Glutamatergic neuron (in vitro differentiated cells): ENCODE data around the gene EFS. TPM values are rescaled to one million over a fixed set of nuclear protein-coding genes. Genes with fewer than 3 reads are reported as not detected.
A peak's percentile ranks its signal among the peaks of the same experiment; 100 is the strongest.

Source experiments
- DNase-seq: peaks from one replicate; pipeline ENCODE4 v3.0.0; 2022
- H3K27ac Mint-ChIP-seq: one replicate; pipeline ENCODE4 v1.8.0; 2020; ENCODE audit warnings: mild to moderate bottlenecking, mixed read lengths, inconsistent platforms; ENCODE audit not compliant: unreplicated experiment
- H3K27me3 Mint-ChIP-seq: one replicate; pipeline ENCODE4 v1.8.0; 2020; ENCODE audit warnings: mild to moderate bottlenecking, moderate library complexity, mixed read lengths, inconsistent platforms; ENCODE audit not compliant: unreplicated experiment
- H3K36me3 Mint-ChIP-seq: one replicate; pipeline ENCODE4 v1.8.0; 2020; ENCODE audit warnings: mild to moderate bottlenecking, mixed read lengths, inconsistent platforms; ENCODE audit not compliant: unreplicated experiment
- H3K4me1 Mint-ChIP-seq: one replicate; pipeline ENCODE4 v1.8.0; 2020; ENCODE audit warnings: mild to moderate bottlenecking, low read depth, mixed read lengths, inconsistent platforms; ENCODE audit not compliant: unreplicated experiment
- H3K4me3 Mint-ChIP-seq: one replicate; pipeline ENCODE4 v1.8.0; 2020; ENCODE audit warnings: mild to moderate bottlenecking, mixed read lengths, inconsistent platforms; ENCODE audit not compliant: unreplicated experiment
- H3K9me3 Mint-ChIP-seq: one replicate; pipeline ENCODE4 v1.8.0; 2020; ENCODE audit warnings: mild to moderate bottlenecking, moderate library complexity, mixed read lengths, inconsistent platforms; ENCODE audit not compliant: unreplicated experiment
- total RNA-seq: library from RNA; stranded (reverse); fragmentation: NEBNext Ultra II Directional; extraction: Animal tissue kit (Norgen Biotek cat#: 25700); gene quantifications from one replicate; pipeline ENCODE4 v1.2.1, GENCODE V29; 2021; ENCODE audit not compliant: unreplicated experiment
- TF ChIP-seq, protein P1 (sequence below): fragments of 200-600 bp; sonication (generic); IDR thresholded peaks from one replicate; pipeline ENCODE4 v1.5.0; 2021; ENCODE audit not compliant: partially characterized antibody, unreplicated experiment

EFS gene
- total RNA-seq, 1 donor from 2014 or later: 90.4 TPM

DNA sequence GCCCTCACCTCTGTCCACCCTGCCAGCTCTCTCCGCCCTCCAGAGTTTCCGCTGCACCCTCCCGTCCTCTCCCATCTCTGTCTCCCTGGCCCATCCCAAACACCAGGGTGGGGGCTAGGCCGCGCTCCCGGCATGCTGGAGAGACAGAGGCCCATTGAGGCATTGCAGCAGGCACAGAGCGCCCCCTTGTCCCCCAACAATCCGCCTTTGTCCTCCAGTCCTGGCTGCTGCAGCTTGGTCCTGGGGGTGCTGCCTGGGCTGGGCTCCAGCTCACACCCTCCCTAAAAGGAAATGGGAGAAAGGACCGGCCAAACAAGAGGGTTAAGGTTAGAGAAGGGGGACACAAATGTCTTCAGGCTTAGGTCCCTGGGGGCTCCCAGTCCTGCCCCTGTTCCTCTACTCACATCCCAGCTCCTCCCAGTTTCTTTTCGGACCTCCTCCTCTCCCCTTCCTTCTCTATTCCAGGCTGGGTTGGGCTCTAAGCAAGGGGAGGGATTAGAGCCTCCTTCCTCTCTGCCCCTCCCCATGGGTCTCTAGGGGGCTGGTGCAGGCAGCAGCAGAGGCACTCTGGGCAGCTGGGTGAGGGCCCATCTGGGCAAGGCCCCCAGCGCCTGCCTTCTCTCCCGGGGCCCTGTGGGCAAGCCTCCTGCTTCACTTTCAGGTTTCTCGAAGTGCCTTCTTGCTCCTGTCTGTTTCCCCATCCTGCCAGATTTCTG is 11.7 kb upstream of the EFS start, which contains the start of gene CMTM5:
Gene CMTM5 (plus strand): TSS at position 565 of the 716 bp plus-strand sequence. CDS start 206 bp downstream, outside the sequence.
- TF ChIP-seq, protein P1, sequence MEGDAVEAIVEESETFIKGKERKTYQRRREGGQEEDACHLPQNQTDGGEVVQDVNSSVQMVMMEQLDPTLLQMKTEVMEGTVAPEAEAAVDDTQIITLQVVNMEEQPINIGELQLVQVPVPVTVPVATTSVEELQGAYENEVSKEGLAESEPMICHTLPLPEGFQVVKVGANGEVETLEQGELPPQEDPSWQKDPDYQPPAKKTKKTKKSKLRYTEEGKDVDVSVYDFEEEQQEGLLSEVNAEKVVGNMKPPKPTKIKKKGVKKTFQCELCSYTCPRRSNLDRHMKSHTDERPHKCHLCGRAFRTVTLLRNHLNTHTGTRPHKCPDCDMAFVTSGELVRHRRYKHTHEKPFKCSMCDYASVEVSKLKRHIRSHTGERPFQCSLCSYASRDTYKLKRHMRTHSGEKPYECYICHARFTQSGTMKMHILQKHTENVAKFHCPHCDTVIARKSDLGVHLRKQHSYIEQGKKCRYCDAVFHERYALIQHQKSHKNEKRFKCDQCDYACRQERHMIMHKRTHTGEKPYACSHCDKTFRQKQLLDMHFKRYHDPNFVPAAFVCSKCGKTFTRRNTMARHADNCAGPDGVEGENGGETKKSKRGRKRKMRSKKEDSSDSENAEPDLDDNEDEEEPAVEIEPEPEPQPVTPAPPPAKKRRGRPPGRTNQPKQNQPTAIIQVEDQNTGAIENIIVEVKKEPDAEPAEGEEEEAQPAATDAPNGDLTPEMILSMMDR: no peak
- Mint-ChIP-seq H3K27me3 (peaks cover 2% of the 10 kb centered on the region), H3K36me3 (no peaks in the 10 kb centered on the region), H3K4me3 (peak within 1 kb of the TSS; percentile 15), H3K9me3 (peaks cover 4% of the 10 kb centered on the region), H3K4me1 (peaks cover 24% of the 10 kb centered on the region), H3K27ac (no peak within 1 kb of the TSS)
- DNase-seq: peak; percentile 50

DNA sequence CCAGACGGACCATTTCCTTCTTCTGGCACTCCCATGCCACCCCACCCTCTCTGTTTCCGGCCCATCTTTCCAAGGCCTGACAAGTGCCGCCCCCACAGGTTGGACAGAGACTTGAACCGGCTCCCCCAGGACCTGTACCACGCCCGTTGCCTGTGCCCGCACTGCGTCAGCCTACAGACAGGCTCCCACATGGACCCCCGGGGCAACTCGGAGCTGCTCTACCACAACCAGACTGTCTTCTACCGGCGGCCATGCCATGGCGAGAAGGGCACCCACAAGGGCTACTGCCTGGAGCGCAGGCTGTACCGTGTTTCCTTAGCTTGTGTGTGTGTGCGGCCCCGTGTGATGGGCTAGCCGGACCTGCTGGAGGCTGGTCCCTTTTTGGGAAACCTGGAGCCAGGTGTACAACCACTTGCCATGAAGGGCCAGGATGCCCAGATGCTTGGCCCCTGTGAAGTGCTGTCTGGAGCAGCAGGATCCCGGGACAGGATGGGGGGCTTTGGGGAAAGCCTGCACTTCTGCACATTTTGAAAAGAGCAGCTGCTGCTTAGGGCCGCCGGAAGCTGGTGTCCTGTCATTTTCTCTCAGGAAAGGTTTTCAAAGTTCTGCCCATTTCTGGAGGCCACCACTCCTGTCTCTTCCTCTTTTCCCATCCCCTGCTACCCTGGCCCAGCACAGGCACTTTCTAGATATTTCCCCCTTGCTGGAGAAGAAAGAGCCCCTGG is 10.7 kb upstream of the EFS start:
- Mint-ChIP-seq H3K36me3 (no peaks in the 10 kb centered on the region), H3K4me1 (peaks cover 16% of the 10 kb centered on the region), H3K9me3 (peaks cover 5% of the 10 kb centered on the region), H3K27ac (no peak overlapping the region), H3K4me3 (no peak overlapping the region), H3K27me3 (peaks cover 4% of the 10 kb centered on the region)
- DNase-seq: no peak
- TF ChIP-seq, protein P1: no peak

DNA sequence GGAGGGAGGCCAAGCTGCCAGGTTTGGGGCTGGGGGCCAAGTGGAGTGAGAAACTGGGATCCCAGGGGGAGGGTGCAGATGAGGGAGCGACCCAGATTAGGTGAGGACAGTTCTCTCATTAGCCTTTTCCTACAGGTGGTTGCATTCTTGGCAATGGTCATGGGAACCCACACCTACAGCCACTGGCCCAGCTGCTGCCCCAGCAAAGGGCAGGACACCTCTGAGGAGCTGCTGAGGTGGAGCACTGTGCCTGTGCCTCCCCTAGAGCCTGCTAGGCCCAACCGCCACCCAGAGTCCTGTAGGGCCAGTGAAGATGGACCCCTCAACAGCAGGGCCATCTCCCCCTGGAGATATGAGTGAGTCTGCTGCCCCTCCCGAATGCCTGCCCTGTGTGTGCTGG is 8.1 kb upstream of the EFS start:
- DNase-seq: no peak
- Mint-ChIP-seq H3K4me1 (peaks cover 9% of the 10 kb centered on the region), H3K27ac (no peak overlapping the region), H3K9me3 (peaks cover 8% of the 10 kb centered on the region), H3K36me3 (no peaks in the 10 kb centered on the region), H3K27me3 (peaks cover 7% of the 10 kb centered on the region), H3K4me3 (no peak overlapping the region)
- TF ChIP-seq, protein P1: no peak

DNA sequence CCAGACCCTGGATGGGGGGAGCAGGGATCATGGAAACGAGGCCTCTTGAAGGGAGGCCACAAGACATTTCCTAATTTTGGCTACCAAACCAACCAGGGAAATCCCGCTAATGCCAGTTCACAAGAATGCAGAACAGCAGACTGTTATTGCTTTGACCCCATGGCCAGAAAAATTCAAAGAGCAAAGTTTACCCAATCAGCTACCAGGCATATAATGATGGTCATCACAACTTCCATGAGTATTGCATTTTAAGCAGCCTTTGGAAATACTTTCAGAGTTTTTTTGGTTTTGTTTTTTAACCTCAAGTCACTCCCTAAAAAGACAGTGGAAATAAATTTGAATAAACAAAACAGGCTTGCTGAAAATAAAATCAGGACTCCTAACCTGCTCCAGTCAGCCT is 7.5 kb upstream of the EFS start, which contains the start of gene IL25:
Gene IL25 (plus strand): TSS at position 301 of the 400 bp plus-strand sequence.
- peaks cover 6% of the 10 kb centered on the region for H3K9me3 Mint-ChIP-seq

More for the DNA sequence above, 7.5 kb upstream of the EFS start, which contains the start of gene IL25:
- peaks cover 9% of the 10 kb centered on the region for H3K4me1 Mint-ChIP-seq
- H3K27me3 Mint-ChIP-seq: peaks cover 7% of the 10 kb centered on the region
- H3K27ac Mint-ChIP-seq: no peak within 1 kb of the TSS
- TF ChIP-seq, protein P1: no peak
- no peak within 1 kb of the TSS for H3K4me3 Mint-ChIP-seq
- no peak for DNase-seq
- no peaks in the 10 kb centered on the region for H3K36me3 Mint-ChIP-seq
